ENCODE results near the gene INPP5D. TPM values are rescaled to one million over a fixed set of nuclear protein-coding genes. Genes with fewer than 3 reads are reported as not detected.

Gene INPP5D
- total RNA-seq, 2 donors from 2014 or later, result 14.0 to 19.9 TPM

Other genes with a start within 250 kb of the INPP5D start
- under 1 TPM; 0.79 to 1.00 TPM for gene SNORC, start 190.1 kb upstream of the INPP5D start, total RNA-seq
- gene NGEF, start 47.1 kb upstream of the INPP5D start, total RNA-seq, result 1 to 10 TPM in 1 of 2 donors, under 1 TPM in 1; 0.88 to 5.3 TPM
- not detected for gene NEU2, start 27.7 kb upstream of the INPP5D start, total RNA-seq
- gene ATG16L1, start 191.3 kb downstream of the INPP5D start, total RNA-seq, result 10 to 100 TPM; 19.9 to 22.8 TPM
- gene SAG, start 247.5 kb downstream of the INPP5D start, total RNA-seq, result not detected

Data from posterior vena cava (tissue), 2 donors.